SH-SY5Y (cell line): ENCODE results near the gene PLLP.

ENCODE experiments used
- GATA2 ChIP-seq: IDR thresholded peaks from 2 replicates; pipeline ENCODE4 v1.6.1; 2011; ENCODE audit warnings: mild to moderate bottlenecking, low read depth, low read length
- GATA3 ChIP-seq: IDR thresholded peaks from 2 replicates; pipeline ENCODE4 v1.6.1; 2011; ENCODE audit warnings: low read depth, mild to moderate bottlenecking, low read length, moderate library complexity

DNA sequence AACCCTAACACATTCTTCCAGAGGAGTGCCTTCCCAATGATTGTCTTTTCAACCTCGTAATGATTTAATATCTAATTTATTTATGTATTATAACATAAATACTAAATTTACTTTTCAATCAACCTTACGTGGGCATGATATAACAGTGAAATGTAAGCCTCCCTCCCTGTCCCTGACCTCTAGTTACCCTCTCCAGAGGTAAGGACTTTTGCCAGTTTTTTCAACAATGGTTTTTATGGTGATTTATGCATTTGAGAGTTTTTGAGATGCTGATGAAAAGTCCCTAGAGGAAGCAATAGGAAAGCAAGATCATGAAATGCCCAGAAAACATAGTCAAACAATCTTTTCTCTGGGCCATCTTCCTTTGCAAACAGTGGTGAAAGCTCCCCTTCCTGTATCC is 35.2 kb upstream of the PLLP start:
- TF ChIP-seq GATA2 (no peak), GATA3 (no peak)
